NB4 (cell line): ENCODE data around the gene LASP1NB.

Source experiments
- POLR2A ChIP-seq: IDR thresholded peaks from 2 replicates; pipeline ENCODE4 v1.6.1; 2011; ENCODE audit warnings: mild to moderate bottlenecking; ENCODE audit not compliant: insufficient read length; ENCODE audit errors: extremely low read depth
- TF ChIP-seq, protein P1 (sequence below): IDR thresholded peaks from one replicate; pipeline ENCODE4 v1.5.1; 2012; ENCODE audit warnings: low read depth, low read length
- TF ChIP-seq, protein P2 (sequence below): IDR thresholded peaks from 2 replicates; pipeline ENCODE4 v1.6.1; 2011; ENCODE audit warnings: low read depth, low read length

DNA sequence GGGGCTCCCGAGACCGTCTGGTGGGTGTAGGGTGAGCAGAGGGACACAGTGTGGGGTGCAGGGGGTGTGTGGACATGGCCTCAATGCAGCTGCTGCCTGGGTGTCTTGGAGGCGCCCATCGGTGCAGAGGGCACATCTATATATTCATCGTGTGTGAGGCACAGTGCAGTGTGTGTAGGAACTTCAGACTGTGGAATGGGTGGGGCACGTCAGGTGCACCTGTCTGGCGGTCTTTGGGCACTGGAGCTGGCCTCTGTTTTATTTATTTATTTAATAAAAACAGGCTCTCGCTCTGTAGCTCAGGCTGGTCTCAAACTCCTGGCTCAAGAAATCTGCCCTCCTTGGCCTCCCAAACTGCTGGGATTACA is 38.8 kb upstream of the LASP1NB start:
- no peak for TF ChIP-seq POLR2A
- TF ChIP-seq, protein P1, sequence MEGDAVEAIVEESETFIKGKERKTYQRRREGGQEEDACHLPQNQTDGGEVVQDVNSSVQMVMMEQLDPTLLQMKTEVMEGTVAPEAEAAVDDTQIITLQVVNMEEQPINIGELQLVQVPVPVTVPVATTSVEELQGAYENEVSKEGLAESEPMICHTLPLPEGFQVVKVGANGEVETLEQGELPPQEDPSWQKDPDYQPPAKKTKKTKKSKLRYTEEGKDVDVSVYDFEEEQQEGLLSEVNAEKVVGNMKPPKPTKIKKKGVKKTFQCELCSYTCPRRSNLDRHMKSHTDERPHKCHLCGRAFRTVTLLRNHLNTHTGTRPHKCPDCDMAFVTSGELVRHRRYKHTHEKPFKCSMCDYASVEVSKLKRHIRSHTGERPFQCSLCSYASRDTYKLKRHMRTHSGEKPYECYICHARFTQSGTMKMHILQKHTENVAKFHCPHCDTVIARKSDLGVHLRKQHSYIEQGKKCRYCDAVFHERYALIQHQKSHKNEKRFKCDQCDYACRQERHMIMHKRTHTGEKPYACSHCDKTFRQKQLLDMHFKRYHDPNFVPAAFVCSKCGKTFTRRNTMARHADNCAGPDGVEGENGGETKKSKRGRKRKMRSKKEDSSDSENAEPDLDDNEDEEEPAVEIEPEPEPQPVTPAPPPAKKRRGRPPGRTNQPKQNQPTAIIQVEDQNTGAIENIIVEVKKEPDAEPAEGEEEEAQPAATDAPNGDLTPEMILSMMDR = no peak
- TF ChIP-seq, protein P2, sequence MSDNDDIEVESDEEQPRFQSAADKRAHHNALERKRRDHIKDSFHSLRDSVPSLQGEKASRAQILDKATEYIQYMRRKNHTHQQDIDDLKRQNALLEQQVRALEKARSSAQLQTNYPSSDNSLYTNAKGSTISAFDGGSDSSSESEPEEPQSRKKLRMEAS = no peak
